ENCODE data around the gene MRO. TPM values are rescaled to one million over a fixed set of nuclear protein-coding genes. Genes with fewer than 3 reads are reported as not detected.

Gene MRO
- total RNA-seq, 1 donor from 2014 or later, result 0.30 TPM

Other genes starting within 250 kb of the MRO start
- gene ME2, start 59.1 kb upstream of the MRO start, total RNA-seq, result 72.3 and 77.1 TPM in 2 replicates
- 6.6 and 10.6 TPM in 2 replicates for gene ELAC1, start 148.0 kb upstream of the MRO start, total RNA-seq
- 92.9 and 196 TPM in 2 replicates for gene SMAD4, start 210.2 kb upstream of the MRO start, total RNA-seq

All from renal cortical epithelial cell (primary cell).